SU-DHL-6 (cell line): ENCODE results near the gene PADI3.

ENCODE experiments used
- EZH2phosphoT487 ChIP-seq: fragments of 200-600 bp; sonication (generic), shearing (Covaris generic); conservative IDR thresholded peaks from 2 replicates; pipeline ENCODE4 v1.6.1; 2018; ENCODE audit warnings: mild to moderate bottlenecking, antibody characterized with exemption, low read length, moderate library complexity, mixed read lengths
- TF ChIP-seq, protein P1 (sequence below): fragments of 200-600 bp; sonication (generic); IDR thresholded peaks from one replicate; pipeline ENCODE4 v1.5.1; 2017; ENCODE audit warnings: antibody characterized with exemption, mild to moderate bottlenecking, low read length, moderate library complexity; ENCODE audit not compliant: insufficient read depth, poor library complexity, severe bottlenecking

DNA sequence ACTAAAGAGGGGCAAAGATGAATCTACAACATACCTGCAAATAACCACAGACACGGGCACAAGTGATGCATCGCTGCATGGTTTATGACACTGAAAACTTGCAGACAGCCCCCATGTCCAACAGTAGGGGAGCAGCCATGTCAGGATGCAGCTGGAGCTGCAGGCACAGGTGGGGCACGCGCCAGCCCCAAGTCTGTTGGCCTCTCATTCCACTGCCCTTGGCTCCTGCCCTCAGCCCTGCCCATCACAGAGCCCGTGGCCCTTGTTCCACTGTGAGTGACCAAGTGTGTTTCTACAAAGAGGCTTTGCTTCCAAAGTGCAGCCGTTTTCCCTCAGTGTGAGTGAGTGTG is 55.9 kb downstream of the PADI3 start:
- TF ChIP-seq, protein P1, sequence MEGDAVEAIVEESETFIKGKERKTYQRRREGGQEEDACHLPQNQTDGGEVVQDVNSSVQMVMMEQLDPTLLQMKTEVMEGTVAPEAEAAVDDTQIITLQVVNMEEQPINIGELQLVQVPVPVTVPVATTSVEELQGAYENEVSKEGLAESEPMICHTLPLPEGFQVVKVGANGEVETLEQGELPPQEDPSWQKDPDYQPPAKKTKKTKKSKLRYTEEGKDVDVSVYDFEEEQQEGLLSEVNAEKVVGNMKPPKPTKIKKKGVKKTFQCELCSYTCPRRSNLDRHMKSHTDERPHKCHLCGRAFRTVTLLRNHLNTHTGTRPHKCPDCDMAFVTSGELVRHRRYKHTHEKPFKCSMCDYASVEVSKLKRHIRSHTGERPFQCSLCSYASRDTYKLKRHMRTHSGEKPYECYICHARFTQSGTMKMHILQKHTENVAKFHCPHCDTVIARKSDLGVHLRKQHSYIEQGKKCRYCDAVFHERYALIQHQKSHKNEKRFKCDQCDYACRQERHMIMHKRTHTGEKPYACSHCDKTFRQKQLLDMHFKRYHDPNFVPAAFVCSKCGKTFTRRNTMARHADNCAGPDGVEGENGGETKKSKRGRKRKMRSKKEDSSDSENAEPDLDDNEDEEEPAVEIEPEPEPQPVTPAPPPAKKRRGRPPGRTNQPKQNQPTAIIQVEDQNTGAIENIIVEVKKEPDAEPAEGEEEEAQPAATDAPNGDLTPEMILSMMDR: no peak
- no peak for TF ChIP-seq EZH2phosphoT487
